ENCODE measurements around the gene ELL2. TPM values are rescaled to one million over a fixed set of nuclear protein-coding genes. Genes with fewer than 3 reads are reported as not detected.

The ELL2 gene
- total and polyA plus RNA-seq, 9 of the 15 experiments (the other 6 are each of a cell fraction or from before 2014, with no cell fraction given), result 4.3 to 18.3 (median 14.5) TPM

- Histone ChIP-seq H3K9me3 (replicated peaks; ENCODE audit: control insufficient read depth, insufficient read depth, low read depth, low read length) (no peaks in the 10 kb centered on the region), H3K4me2 (ENCODE audit: insufficient read depth, low read length) (no peak overlapping the region), H3K27me3 (ENCODE audit: control insufficient read depth in 2 of 2, insufficient read depth in 2 of 2, low read length in 2 of 2) (no peaks in the 10 kb centered on the region), H3K27ac (ENCODE audit: extremely low read depth, low read depth, low read length) (no peak overlapping the region), H2AFZ (ENCODE audit: low read depth, low read length) (no peak overlapping the region), H3K4me3 (no peak overlapping the region), H3K9me1 (ENCODE audit: control insufficient read depth, insufficient read depth, low read length) (no peaks in the 10 kb centered on the region), H3K36me3 (ENCODE audit: control insufficient read depth, insufficient read depth, low read length) (no peaks in the 10 kb centered on the region), H3K79me2 (ENCODE audit: control insufficient read depth, insufficient read depth, low read length) (no peaks in the 10 kb centered on the region), H4K20me1 (replicated peaks; ENCODE audit: control insufficient read depth, insufficient read depth, low read length) (no peaks in the 10 kb centered on the region), H3K9ac (ENCODE audit: insufficient read depth in 1 of 2, low read depth in 2 of 2, low read length in 2 of 2) (no peak overlapping the region), H3K4me1 (replicated peaks in 1 of 2; ENCODE audit: control insufficient read depth in 2 of 2, insufficient read depth in 2 of 2, low read length in 2 of 2) (peaks cover 5 to 10% of the 10 kb centered on the region in 2 experiments; a peak in 4 of 5 replicates)
- intact Hi-C loops (cut with micrococcal nuclease) (no loop called here), in situ Hi-C loops (cut with MboI) (loop anchor here (25.0 kb wide), 1 partner anchor 875 kb away; no protein-coding TSS in a partner anchor)
- DNase-seq (ENCODE audit: extremely low read depth in 1 of 4, low spot score in 3 of 4) (no peak), ATAC-seq (no peak), FAIRE-seq (no peak)
- BruUV-seq (replicated peaks), result no TSS peak
- CTCF ChIA-PET (ENCODE audit: low intra/inter-chr PET ratio), result no interaction called here
- POLR2A ChIA-PET, result interaction anchor here (0.6 to 1.0 kb wide), 2 partner anchors 32 to 57 kb away, joined by 3 to 4 read pairs; no protein-coding TSS in a partner anchor
- 51% methylated on average over 5 of the region's 5 CpGs for WGBS (ENCODE audit: insufficient coverage, low coverage, missing lambda C conversion rate)
- TF ChIP-seq THRA (IDR thresholded peaks at IDR 0.05) (no peak), ASH1L (IDR thresholded peaks at IDR 0.05; ENCODE audit: borderline replicate concordance, low read depth, partially characterized antibody) (no peak), CHD7 (IDR thresholded peaks at IDR 0.05; ENCODE audit: low read depth, low read length) (no peak), CBFB (CRISPR knock-in tag; IDR thresholded peaks at IDR 0.05) (no peak), CTBP1 (IDR thresholded peaks at IDR 0.05; ENCODE audit: borderline replicate concordance) (no peak), ATF6 (CRISPR knock-in tag; IDR thresholded peaks at IDR 0.05) (no peak)
These were observed 124.2 kb downstream of the ELL2 start for GRCh38 chr5:95837492-95837891.

All from K562 (cell line).